ENCODE data around the gene C6orf15.

C6orf15 gene

GRCh38 chr6:31130751-31131150, 18.4 kb upstream of the C6orf15 start:
- no peak for DNase-seq (ENCODE audit: low read depth)

- no peak for DNase-seq (ENCODE audit: low read depth)
These were observed 16.8 kb upstream of the C6orf15 start for GRCh38 chr6:31129130-31129529.

GRCh38 chr6:31128093-31128676, 15.8 kb upstream of the C6orf15 start:
- DNase-seq (ENCODE audit: low read depth): peak; percentile 54

- DNase-seq (ENCODE audit: low read depth): no peak
These were observed 14.2 kb upstream of the C6orf15 start for GRCh38 chr6:31126396-31127175.

- DNase-seq (ENCODE audit: low read depth): no peak
These were observed 13.4 kb upstream of the C6orf15 start for GRCh38 chr6:31125586-31126363.

- DNase-seq (ENCODE audit: low read depth): no peak
These were observed 12.8 kb upstream of the C6orf15 start for GRCh38 chr6:31125162-31125561.

GRCh38 chr6:31122791-31123706, 10.7 kb upstream of the C6orf15 start:
- DNase-seq (ENCODE audit: low read depth): no peak

GRCh38 chr6:31121131-31121790, 8.9 kb upstream of the C6orf15 start:
- DNase-seq (ENCODE audit: low read depth): no peak

- DNase-seq (ENCODE audit: low read depth): no peak
These were observed 8.0 kb upstream of the C6orf15 start, which contains the start of gene CDSN for GRCh38 chr6:31120151-31120915. Gene CDSN (minus strand): TSS chr6:31120446. CDS start chr6:31120419, 27 bp downstream.

- DNase-seq (ENCODE audit: low read depth): no peak
These were observed 5.8 kb upstream of the C6orf15 start for GRCh38 chr6:31118178-31118577.

GRCh38 chr6:31116661-31117385, 4.4 kb upstream of the C6orf15 start:
- no peak for DNase-seq (ENCODE audit: low read depth)

GRCh38 chr6:31115941-31116560, 3.7 kb upstream of the C6orf15 start:
- DNase-seq (ENCODE audit: low read depth): no peak

GRCh38 chr6:31114970-31115849, 2.8 kb upstream of the C6orf15 start:
- no peak for DNase-seq (ENCODE audit: low read depth)

GRCh38 chr6:31114541-31114878, 2.1 kb upstream of the C6orf15 start, which contains the start of gene PSORS1C1:
Gene PSORS1C1 (plus strand): TSS chr6:31114800. CDS start chr6:31129633, 14,833 bp downstream.
- no peak for DNase-seq (ENCODE audit: low read depth)

- no peak for DNase-seq (ENCODE audit: low read depth)
These were observed 1.6 kb upstream of the C6orf15 start for GRCh38 chr6:31113861-31114540.

GRCh38 chr6:31111712-31112111, 663 bp downstream of the C6orf15 start:
- DNase-seq (ENCODE audit: low read depth): no peak

- DNase-seq (ENCODE audit: low read depth): no peak
These were observed 1.4 kb downstream of the C6orf15 start for GRCh38 chr6:31110825-31111582.

Measured in activated T-cell treated with anti-CD3 and anti-CD28 coated beads for 48 hours (primary cell).